Retina (tissue), 1 donor: Measurements from ENCODE around the gene ZBED4.
"Not testable (repeated sequence)": the region's sequence is repeated elsewhere in the genome, so short reads cannot be mapped to it uniquely, and the experiment has no call there.

Experiments
- DNase-seq: peaks from one replicate; pipeline ENCODE4 v3.0.0-alpha.2; 2016

ZBED4 gene, protein sequence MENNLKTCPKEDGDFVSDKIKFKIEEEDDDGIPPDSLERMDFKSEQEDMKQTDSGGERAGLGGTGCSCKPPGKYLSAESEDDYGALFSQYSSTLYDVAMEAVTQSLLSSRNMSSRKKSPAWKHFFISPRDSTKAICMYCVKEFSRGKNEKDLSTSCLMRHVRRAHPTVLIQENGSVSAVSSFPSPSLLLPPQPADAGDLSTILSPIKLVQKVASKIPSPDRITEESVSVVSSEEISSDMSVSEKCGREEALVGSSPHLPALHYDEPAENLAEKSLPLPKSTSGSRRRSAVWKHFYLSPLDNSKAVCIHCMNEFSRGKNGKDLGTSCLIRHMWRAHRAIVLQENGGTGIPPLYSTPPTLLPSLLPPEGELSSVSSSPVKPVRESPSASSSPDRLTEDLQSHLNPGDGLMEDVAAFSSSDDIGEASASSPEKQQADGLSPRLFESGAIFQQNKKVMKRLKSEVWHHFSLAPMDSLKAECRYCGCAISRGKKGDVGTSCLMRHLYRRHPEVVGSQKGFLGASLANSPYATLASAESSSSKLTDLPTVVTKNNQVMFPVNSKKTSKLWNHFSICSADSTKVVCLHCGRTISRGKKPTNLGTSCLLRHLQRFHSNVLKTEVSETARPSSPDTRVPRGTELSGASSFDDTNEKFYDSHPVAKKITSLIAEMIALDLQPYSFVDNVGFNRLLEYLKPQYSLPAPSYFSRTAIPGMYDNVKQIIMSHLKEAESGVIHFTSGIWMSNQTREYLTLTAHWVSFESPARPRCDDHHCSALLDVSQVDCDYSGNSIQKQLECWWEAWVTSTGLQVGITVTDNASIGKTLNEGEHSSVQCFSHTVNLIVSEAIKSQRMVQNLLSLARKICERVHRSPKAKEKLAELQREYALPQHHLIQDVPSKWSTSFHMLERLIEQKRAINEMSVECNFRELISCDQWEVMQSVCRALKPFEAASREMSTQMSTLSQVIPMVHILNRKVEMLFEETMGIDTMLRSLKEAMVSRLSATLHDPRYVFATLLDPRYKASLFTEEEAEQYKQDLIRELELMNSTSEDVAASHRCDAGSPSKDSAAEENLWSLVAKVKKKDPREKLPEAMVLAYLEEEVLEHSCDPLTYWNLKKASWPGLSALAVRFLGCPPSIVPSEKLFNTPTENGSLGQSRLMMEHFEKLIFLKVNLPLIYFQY

GRCh38 chr22:49852898-49853894 is at the start of gene ZBED4:
ZBED4 (plus strand) TSS chr22:49853844; CDS start chr22:49883663, 29,819 bp downstream.
- DNase-seq = peak; percentile 98

DNA sequence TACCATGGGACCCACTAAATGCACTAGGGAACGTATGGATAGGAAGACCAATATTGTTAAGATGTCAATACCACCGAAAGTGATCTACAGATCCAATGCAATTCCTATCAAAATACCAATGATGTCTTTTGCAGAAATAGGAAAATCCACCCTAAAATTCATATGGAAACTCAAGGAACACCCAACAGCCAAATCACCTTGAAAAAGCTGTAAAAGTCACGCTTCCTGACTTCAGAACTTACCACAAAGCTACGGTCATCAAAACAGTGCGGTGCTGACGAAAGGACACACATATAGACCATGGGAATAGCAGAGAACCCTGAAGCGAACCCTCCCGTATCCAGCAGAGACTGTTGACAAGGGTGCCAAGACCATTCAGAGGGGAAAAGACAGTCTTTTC is 46.5 kb upstream of the ZBED4 start:
- DNase-seq = no peak

DNA sequence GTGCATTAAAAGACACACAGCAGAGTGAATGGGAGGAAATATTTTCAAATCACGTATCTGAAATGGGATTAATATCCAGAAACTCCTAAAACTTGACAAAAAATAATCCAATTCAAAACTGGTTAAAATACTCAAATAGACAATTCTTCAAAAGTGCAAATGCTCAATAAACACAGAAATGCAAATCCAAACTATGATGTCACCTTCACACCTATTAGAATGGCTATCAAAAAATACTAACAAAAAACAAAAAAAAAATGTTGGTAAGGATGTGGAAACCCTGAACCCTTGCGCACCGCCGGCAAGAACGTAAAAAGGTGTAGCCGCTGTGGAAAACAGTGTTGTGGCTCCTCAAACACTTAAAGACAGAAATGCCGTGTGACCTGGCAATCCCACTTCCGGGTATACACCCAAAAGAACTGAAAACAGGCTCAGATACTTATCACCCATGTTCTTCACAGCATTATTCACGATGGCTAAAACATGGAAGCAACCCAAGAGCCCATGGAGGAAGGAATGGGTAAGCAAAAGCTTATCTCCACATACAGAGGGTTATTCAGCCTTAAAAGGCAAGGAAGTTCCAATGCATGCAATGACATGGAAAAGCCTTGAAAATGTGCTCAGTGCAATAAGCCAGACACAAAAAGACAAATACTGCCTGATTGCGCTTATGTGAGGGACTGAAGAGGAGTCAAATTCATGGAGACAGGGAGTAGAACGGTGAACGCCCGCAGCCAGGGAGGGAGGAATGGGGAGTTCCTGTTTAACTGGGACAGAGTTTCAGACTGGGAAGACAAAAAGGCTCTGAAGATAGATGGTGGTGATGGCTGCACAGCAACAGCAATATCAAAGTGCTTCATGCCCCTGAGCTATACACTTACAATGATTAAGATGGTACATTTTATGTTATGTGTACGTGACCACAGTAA is 45.6 kb upstream of the ZBED4 start:
- no peak for DNase-seq

DNA sequence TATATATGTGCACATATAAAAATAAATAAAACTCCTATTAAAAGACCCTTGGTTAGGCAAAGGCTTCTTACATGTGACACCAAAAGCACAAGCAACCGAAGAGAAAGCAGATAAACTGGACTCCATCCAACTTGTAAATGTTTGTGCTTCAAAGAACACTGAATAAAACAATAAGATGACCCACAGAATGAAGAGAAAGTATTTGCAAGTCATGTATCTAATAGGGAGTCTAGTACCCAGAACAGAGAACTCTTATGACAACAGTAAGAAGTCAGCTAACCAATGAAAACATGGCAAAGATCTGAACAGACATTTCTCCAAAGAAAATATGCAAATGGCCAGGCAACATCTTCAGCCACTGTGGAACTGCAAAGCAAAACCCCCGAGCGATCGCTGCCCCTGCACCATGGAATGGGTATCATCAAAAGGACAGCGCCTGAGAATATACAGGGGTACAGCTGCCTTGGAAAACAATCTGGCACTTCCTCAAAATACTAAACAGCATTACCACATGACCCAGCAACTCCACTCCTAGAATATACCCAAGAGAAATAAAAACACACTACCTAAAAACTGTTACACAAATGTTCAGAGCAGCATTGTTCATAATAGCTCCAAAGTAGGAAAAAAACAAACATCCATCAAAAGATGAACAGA is 43.2 kb upstream of the ZBED4 start:
- DNase-seq = no peak

GRCh38 chr22:49811020-49811791 is 42.4 kb upstream of the ZBED4 start:
- no peak for DNase-seq

GRCh38 chr22:49812838-49813237 is 40.8 kb upstream of the ZBED4 start:
- no peak for DNase-seq

GRCh38 chr22:49814164-49814686 is 39.4 kb upstream of the ZBED4 start:
- DNase-seq = no peak

- no peak for DNase-seq
Measured at GRCh38 chr22:49814856-49815255, 38.8 kb upstream of the ZBED4 start.

DNA sequence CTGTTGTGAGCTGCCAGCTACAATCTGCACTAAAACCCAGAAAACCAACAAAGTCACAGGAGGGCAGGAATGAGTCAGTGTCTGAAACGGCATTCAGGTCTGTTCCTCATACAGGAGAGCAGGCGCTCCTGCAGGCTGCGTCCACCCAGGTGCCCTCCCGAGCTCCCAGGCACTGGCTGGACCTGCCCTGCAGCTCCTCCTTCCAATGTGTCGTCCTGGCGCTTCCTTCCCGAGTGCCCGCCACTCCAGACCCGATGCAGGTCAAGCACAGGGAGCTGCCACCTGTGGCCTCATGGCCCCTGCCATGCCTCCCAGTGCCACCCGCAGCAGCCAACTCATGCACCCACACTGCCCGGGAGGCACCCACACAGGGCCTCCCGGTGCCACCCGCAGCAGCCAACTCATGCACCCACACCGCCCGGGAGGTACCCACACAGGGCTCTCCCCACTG is 38.0 kb upstream of the ZBED4 start:
- DNase-seq = no peak

DNA sequence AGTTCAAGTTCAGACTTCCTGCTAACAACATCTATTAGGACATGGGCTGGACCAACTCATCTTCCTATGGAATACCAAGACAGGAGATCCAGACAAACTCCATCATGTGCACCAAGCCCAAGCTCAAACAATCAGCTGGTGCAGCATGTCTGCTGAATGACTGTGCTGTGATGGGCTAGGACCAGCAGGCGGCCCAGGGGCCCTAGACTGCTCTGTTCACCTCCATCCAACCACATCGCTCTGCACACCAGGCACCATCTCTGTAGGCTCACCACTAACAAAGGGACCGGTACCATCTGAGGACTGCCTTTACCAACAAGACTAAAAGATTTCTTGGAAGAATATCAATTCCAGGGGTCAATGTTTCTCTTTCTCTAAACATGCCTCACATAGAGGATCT is 36.3 kb upstream of the ZBED4 start:
- no peak for DNase-seq

- no peak for DNase-seq
Measured at GRCh38 chr22:49820984-49821383, 32.7 kb upstream of the ZBED4 start.

DNA sequence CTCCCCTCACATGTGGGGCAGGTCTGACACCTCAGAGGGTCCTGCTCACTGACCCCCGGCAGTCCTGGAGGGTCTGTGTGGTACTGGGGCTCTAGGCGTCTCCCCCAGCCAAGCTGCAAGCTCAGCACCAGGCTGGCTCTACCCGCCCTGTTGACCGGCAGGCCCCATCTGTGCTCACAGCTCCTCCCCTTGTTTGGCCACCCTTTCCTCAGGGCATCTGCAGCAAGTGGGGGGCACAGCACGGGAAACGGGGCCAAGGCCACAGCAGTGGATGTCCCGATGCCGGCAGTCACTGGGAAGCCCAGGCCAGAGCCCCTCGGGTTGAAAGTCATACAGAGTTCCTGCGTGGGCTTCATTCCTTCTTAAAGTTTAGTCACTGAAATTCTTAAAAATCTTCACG is 31.9 kb upstream of the ZBED4 start:
- not testable (repeated sequence) for DNase-seq

- no peak for DNase-seq
Measured at GRCh38 chr22:49823289-49824045, 30.2 kb upstream of the ZBED4 start.

- DNase-seq = no peak
Measured at GRCh38 chr22:49824185-49824925, 29.3 kb upstream of the ZBED4 start.

- no peak for DNase-seq
Measured at GRCh38 chr22:49824936-49825335, 28.7 kb upstream of the ZBED4 start.

DNA sequence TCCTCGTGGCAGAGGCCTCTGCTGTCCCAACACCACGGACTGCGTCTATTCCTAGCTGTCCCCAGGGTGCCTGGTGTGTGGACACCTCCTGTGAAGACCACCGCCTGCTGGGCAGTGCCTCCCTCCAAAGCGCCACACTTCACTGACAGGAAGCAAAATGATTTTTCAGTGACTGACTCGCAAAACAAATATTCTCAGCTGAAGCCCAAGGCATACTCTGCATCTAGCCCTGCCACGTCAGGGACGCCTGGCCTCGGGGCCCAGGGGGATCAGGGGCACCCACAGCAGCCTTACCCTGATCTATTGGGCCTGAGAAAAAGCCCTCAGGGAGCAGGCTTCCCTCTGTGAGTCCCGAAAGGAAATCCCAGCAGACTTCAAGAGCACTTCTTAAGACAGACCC is 28.2 kb upstream of the ZBED4 start:
- DNase-seq = no peak

- no peak for DNase-seq
Measured at GRCh38 chr22:49825944-49826602, 27.6 kb upstream of the ZBED4 start.
